A549 (cell line): ENCODE measurements around the gene SYS1. TPM values are rescaled to one million over a fixed set of nuclear protein-coding genes. Genes with fewer than 3 reads are reported as not detected.

Experiments
- ATAC-seq, 2 experiments: fragments of 200-7000 bp in 1 of 2; fragments of >200 bp in 1 of 2; cut with Nextera tagmentation in 1 of 2; cut with Tn5 transposase in 1 of 2; 3 replicates each; pipeline versions ENCODE4 v1.8.0 to v1.9.1; 2018 to 2020; ENCODE audit warnings: mild to moderate bottlenecking in 1 of 2, moderate library complexity in 1 of 2
- CTCF ChIA-PET: fragments of 300-600 bp; sonication (Branson Sonifier 250); formaldehyde crosslinking; extraction: SDS; loops from one replicate; lab custom pipeline; 2021; ENCODE audit warnings: antibody characterized with exemption, inconsistent platforms; lab: Yijun Ruan, JAX
- POLR2A ChIA-PET: fragments of 350-600 bp; formaldehyde crosslinking; extraction: SDS; loops from one replicate; lab custom pipeline; 2021; ENCODE audit warnings: antibody characterized with exemption, inconsistent platforms; lab: Yijun Ruan, JAX
- DNase-seq, 2 experiments: peaks; one replicate each; pipeline versions ENCODE4 v3.0.0 to v3.0.0-alpha.2; 2011 to 2016; ENCODE audit warnings: low read depth in 1 of 2, low spot score in 1 of 2
- FAIRE-seq: peaks from 2 replicates; lab custom pipeline; 2011; peaks lifted over from hg19 to GRCh38; lab: Jason Lieb, UNC
- H3K27ac ChIP-seq, 2 experiments: fragments of >200 bp; sonication (Bioruptor Twin); formaldehyde crosslinking; 3 replicates each; pipeline ENCODE4 v1.5.1; 2016 to 2017
- H3K4me1 ChIP-seq: fragments of >200 bp; sonication (Bioruptor Twin); formaldehyde crosslinking; 3 replicates; pipeline ENCODE4 v1.6.1; 2016
- H3K4me2 ChIP-seq: fragments of >200 bp; sonication (Bioruptor Twin); formaldehyde crosslinking; 3 replicates; pipeline ENCODE4 v1.6.1; 2016
- H3K4me3 ChIP-seq: fragments of >200 bp; sonication (Bioruptor Twin); formaldehyde crosslinking; 3 replicates; pipeline ENCODE4 v1.5.1; 2016
- H3K9me3 ChIP-seq: fragments of >200 bp; sonication (Bioruptor Twin); formaldehyde crosslinking; 3 replicates; pipeline ENCODE4 v1.6.1; 2016
- CEBPB ChIP-seq, 2 experiments: fragments of >200 bp in 1 of 2; sonication (Bioruptor Twin) in 1 of 2; formaldehyde crosslinking in 1 of 2; IDR thresholded peaks; 2 replicates each; pipeline ENCODE4 v1.6.1; 2012 to 2016
- EHMT2 ChIP-seq: fragments of 200-600 bp; sonication (generic); IDR thresholded peaks from 2 replicates; pipeline ENCODE4 v1.6.1; 2016; ENCODE audit warnings: antibody characterized with exemption, low read depth, mild to moderate bottlenecking, moderate library complexity
- EP300 ChIP-seq, 2 experiments: fragments of >200 bp; sonication (Bioruptor Twin); formaldehyde crosslinking; IDR thresholded peaks; 2 replicates in 1 of 2; 3 replicates in 1 of 2; pipeline ENCODE4 v1.6.1; 2016 to 2017
- ESRRA ChIP-seq: fragments of 150-350 bp; IDR thresholded peaks from 2 replicates; pipeline ENCODE4 v1.6.1; 2014; ENCODE audit warnings: mild to moderate bottlenecking, low read length, borderline replicate concordance
- FOSL2 ChIP-seq, 2 experiments: fragments of 450-650 bp in 1 of 2; fragments of >200 bp in 1 of 2; sonication (Bioruptor Twin) in 1 of 2; formaldehyde crosslinking; IDR thresholded peaks; 2 replicates each; pipeline versions ENCODE4 v1.5.0 to v1.6.1; 2016 to 2020; ENCODE audit warnings: mild to moderate bottlenecking in 1 of 2, moderate library complexity in 1 of 2
- HOXB5 ChIP-seq: fragments of 250-450 bp; sonication (Bioruptor Pico); IDR thresholded peaks from 2 replicates; pipeline ENCODE4 v1.5.0; 2020; ENCODE audit warnings: mild to moderate bottlenecking, moderate library complexity
- JUN ChIP-seq, 2 experiments: fragments of >200 bp; sonication (Bioruptor Twin); formaldehyde crosslinking; IDR thresholded peaks; 2 replicates in 1 of 2; 3 replicates in 1 of 2; pipeline ENCODE4 v1.6.1; 2016 to 2017
- JUNB ChIP-seq: fragments of >200 bp; sonication (Bioruptor Twin); formaldehyde crosslinking; IDR thresholded peaks from 2 replicates; pipeline ENCODE4 v1.6.1; 2016
- MAFK ChIP-seq: fragments of 450-650 bp; IDR thresholded peaks from 2 replicates; pipeline ENCODE4 v1.6.1; 2014; ENCODE audit not compliant: partially characterized antibody
- MAZ ChIP-seq: fragments of 150-350 bp; IDR thresholded peaks from 2 replicates; pipeline ENCODE4 v1.6.1; 2014; ENCODE audit warnings: antibody characterized with exemption, low read depth, low read length, borderline replicate concordance
- MYC ChIP-seq: IDR thresholded peaks from 2 replicates; pipeline ENCODE4 v1.6.1; 2012; ENCODE audit warnings: mild to moderate bottlenecking, inconsistent platforms, low read length, improper control_type of control experiment, borderline replicate concordance
- POLR2A ChIP-seq: IDR thresholded peaks from 2 replicates; pipeline ENCODE4 v1.6.1; 2012; ENCODE audit warnings: mild to moderate bottlenecking, low read length
- POLR2AphosphoS2 ChIP-seq: conservative IDR thresholded peaks from 2 replicates; pipeline ENCODE4 v1.6.1; 2012; ENCODE audit warnings: low read length, improper control_type of control experiment, inconsistent platforms
- RAD21 ChIP-seq, 2 experiments: fragments of >200 bp in 1 of 2; sonication (Bioruptor Twin) in 1 of 2; formaldehyde crosslinking in 1 of 2; IDR thresholded peaks in 1 of 2; conservative IDR thresholded peaks in 1 of 2; 2 replicates in 1 of 2; 3 replicates in 1 of 2; pipeline ENCODE4 v1.6.1; 2012 to 2018; ENCODE audit warnings: inconsistent platforms in 1 of 2
- RCOR1 ChIP-seq: fragments of 150-350 bp; IDR thresholded peaks from 2 replicates; pipeline ENCODE4 v1.6.1; 2014; ENCODE audit warnings: antibody characterized with exemption, low read length, low read depth
- ZFP36 ChIP-seq: fragments of 450-650 bp; IDR thresholded peaks from 2 replicates; pipeline ENCODE4 v1.6.1; 2014; ENCODE audit warnings: borderline replicate concordance; ENCODE audit not compliant: partially characterized antibody
- ZSCAN20 ChIP-seq: fragments of 250-450 bp; sonication (Bioruptor Pico); IDR thresholded peaks from 2 replicates; pipeline ENCODE4 v1.8.0; 2022; ENCODE audit warnings: mild to moderate bottlenecking, moderate library complexity
- WGBS: methylation state at CpG from one replicate; pipeline ENCODE4 v1.1.6; 2017; ENCODE audit errors: missing lambda C conversion rate; 5-methylcytosine and 5-hydroxymethylcytosine counted together
- polyA plus RNA-seq, 4 experiments: library from polyadenylated mRNA; depleted of rRNA in 3 of 4; stranded (reverse); fragments of >200 nt; fragmentation: RNase III in 1 of 4; extraction: RNeasy Plus Mini Kit Qiagen cat#74134 plus additional on column Dnase treatment in 1 of 4; gene quantifications; 2 replicates in 3 of 4; 3 replicates in 1 of 4; pipeline ENCODE4 v1.2.3, GENCODE V29; 2011 to 2017
- TF ChIP-seq, protein P1 (sequence below): fragments of >200 bp; sonication (Bioruptor Twin); formaldehyde crosslinking; IDR thresholded peaks from 3 replicates; pipeline ENCODE4 v1.6.1; 2016
- TF ChIP-seq, protein P2 (sequence below): fragments of 250-450 bp; sonication (Bioruptor Pico); IDR thresholded peaks from 2 replicates; pipeline ENCODE4 v1.5.0; 2020; ENCODE audit warnings: low read depth, mild to moderate bottlenecking, moderate library complexity
- TF ChIP-seq, protein P3 (sequence below): fragments of 200-600 bp; sonication (generic); IDR thresholded peaks from 2 replicates; pipeline ENCODE4 v1.6.1; 2016; ENCODE audit warnings: antibody characterized with exemption, mild to moderate bottlenecking, moderate library complexity
- TF ChIP-seq, protein P4 (sequence below): fragments of 450-650 bp; IDR thresholded peaks from 2 replicates; pipeline ENCODE4 v1.6.1; 2014; ENCODE audit warnings: antibody characterized with exemption
- TF ChIP-seq, protein P5 (sequence below): fragments of 150-350 bp; IDR thresholded peaks from 2 replicates; pipeline ENCODE4 v1.6.1; 2014; ENCODE audit warnings: low read depth, mild to moderate bottlenecking, low read length
- TF ChIP-seq, protein P6 (sequence below): IDR thresholded peaks from 2 replicates; pipeline ENCODE4 v1.6.1; 2012

SYS1 gene
- polyA plus RNA-seq, 2 of the 4 experiments (the other 2 are of a cell fraction): 20.2 to 27.6 TPM

DNA sequence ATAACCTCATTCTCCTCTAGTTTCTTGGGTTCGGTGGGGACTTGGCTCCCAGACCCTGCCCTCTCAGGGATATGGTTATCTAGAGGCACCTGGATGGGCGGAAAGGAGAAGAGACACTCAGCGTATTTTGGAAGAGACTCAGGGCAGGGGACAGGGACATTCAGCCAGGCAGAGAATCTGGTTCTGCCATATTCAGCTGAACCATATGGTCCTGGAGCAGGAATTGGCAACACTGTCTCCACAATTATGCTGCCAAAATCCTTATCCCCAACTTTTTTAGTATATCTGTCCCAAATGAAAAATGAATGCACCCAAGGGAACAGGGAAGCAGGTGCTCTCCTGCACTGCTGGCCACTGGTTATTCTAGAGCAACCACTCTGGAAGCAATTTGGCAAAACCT lies 32.5 kb upstream of the SYS1 start:
- Histone ChIP-seq H3K27ac (no peak overlapping the region), H3K4me3 (no peak overlapping the region), H3K4me1 (peaks cover 8% of the 10 kb centered on the region), H3K4me2 (no peak overlapping the region), H3K9me3 (no peaks in the 10 kb centered on the region)
- DNase-seq (no peak), ATAC-seq (no peak), FAIRE-seq (no peak)
- POLR2A ChIA-PET: no interaction called here
- CTCF ChIA-PET: interaction anchor here (1.5 to 7.9 kb wide), 3 partner anchors 10 to 440 kb away, joined by 5 to 82 read pairs (median 5); no protein-coding TSS in a partner anchor
- TF ChIP-seq MYC: no peak
- no peak for TF ChIP-seq POLR2AphosphoS2
- TF ChIP-seq, protein P1, sequence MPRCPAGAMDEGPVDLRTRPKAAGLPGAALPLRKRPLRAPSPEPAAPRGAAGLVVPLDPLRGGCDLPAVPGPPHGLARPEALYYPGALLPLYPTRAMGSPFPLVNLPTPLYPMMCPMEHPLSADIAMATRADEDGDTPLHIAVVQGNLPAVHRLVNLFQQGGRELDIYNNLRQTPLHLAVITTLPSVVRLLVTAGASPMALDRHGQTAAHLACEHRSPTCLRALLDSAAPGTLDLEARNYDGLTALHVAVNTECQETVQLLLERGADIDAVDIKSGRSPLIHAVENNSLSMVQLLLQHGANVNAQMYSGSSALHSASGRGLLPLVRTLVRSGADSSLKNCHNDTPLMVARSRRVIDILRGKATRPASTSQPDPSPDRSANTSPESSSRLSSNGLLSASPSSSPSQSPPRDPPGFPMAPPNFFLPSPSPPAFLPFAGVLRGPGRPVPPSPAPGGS: no peak
- no peak for TF ChIP-seq POLR2A
- TF ChIP-seq RAD21 (conservative IDR thresholded peaks at IDR 0.05 in 1 of 2, IDR thresholded peaks at IDR 0.05 in 1 of 2): no peak
- no peak for TF ChIP-seq JUNB
- TF ChIP-seq ZSCAN20 (CRISPR knock-in tag): no peak
- WGBS: 100% methylated on average over 3 of the region's 3 CpGs

DNA sequence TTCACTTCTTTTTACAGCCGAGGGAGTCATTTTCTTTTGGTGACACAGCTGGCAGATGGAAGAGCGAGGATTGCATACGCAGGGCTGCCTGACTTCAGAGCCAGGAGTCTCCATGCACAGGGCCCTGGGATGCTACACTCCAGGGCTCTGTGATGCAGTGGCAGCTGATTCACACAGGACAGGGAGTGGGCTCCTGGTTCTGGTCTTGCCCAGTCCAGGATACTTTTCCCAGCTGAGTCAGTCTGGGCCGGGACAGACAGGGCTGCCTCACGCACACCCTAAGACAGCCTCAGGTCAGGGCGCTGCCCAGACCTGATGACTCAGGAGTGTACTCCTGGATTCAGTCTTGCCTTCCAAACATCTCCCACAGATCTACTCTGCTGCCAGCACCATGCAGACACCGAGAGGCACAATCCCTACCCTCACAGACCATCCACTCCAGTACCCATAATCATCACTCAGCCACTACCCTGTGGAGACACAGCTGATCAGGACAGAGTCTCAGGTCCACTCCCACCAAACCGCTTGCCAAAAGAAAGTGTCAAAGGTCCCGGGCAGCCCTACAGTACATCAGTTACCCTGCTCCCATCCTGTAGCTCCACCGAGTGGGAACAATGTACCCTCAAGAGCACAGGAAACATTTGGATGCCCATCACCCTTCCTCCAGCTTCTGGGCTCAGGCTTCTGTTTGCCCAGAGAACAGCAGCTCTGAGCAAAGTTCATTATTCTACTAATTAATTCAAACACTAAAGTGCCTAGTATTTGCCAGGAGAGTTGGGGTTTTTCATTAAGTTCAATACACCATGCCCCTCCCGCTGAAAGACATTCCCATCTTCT lies 26.2 kb upstream of the SYS1 start:
- Histone ChIP-seq H3K4me3 (peak overlapping the region; percentile 0; the same call in 1 of the 3 replicates), H3K4me1 (peaks cover 67% of the 10 kb centered on the region), H3K27ac (peak overlapping the region; percentile 84 to 96), H3K9me3 (no peaks in the 10 kb centered on the region), H3K4me2 (peak overlapping the region; percentile 80)
- no peak for FAIRE-seq
- 12% methylated on average over 11 of the region's 11 CpGs for WGBS
- ChIA-PET POLR2A (interaction anchor here (1.0 to 4.2 kb wide), 5 partner anchors 10 to 427 kb away, joined by 3 to 46 read pairs (median 5); partner anchors contain the start of genes PABPC1L, SDC4 and SYS1), CTCF (interaction anchor here (1.0 to 9.3 kb wide), 18 partner anchors 8 to 687 kb away, joined by 3 to 82 read pairs (median 6); partner anchors contain the start of genes SDC4 and SYS1)
- peak; percentile 91 to 92 for ATAC-seq
- DNase-seq: peak; percentile 73 to 85
- TF ChIP-seq EP300 (IDR thresholded peaks at IDR 0.05) (peak in 1 of 2 experiments; percentile 31; a peak in 1 of 5 replicates), MAFK (peak; percentile 79), ZFP36 (no peak), ESRRA (0 out of 2 replicates have a peak, but pooled peaks have one; percentile 11), JUNB (peak; percentile 43; the same call in 1 of the 2 replicates), MAZ (no peak), RAD21 (conservative IDR thresholded peaks at IDR 0.05 in 1 of 2, IDR thresholded peaks at IDR 0.05 in 1 of 2) (peak in 1 of 2 experiments; percentile 27; a peak in 2 of 5 replicates), RCOR1 (no peak), EHMT2 (no peak), CEBPB (IDR thresholded peaks at IDR 0.05) (no peak), JUN (IDR thresholded peaks at IDR 0.05) (peak in 1 of 2 experiments; percentile 31; a peak in 1 of 5 replicates), FOSL2 (IDR thresholded peaks at IDR 0.05) (peak; percentile 62), FOSL2 (CRISPR knock-in tag; IDR thresholded peaks at IDR 0.05) (peak; percentile 83), HOXB5 (CRISPR knock-in tag) (no peak), MYC (no peak)
- TF ChIP-seq, protein P2, sequence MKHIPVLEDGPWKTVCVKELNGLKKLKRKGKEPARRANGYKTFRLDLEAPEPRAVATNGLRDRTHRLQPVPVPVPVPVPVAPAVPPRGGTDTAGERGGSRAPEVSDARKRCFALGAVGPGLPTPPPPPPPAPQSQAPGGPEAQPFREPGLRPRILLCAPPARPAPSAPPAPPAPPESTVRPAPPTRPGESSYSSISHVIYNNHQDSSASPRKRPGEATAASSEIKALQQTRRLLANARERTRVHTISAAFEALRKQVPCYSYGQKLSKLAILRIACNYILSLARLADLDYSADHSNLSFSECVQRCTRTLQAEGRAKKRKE (CRISPR knock-in tag): no peak
- TF ChIP-seq, protein P3, sequence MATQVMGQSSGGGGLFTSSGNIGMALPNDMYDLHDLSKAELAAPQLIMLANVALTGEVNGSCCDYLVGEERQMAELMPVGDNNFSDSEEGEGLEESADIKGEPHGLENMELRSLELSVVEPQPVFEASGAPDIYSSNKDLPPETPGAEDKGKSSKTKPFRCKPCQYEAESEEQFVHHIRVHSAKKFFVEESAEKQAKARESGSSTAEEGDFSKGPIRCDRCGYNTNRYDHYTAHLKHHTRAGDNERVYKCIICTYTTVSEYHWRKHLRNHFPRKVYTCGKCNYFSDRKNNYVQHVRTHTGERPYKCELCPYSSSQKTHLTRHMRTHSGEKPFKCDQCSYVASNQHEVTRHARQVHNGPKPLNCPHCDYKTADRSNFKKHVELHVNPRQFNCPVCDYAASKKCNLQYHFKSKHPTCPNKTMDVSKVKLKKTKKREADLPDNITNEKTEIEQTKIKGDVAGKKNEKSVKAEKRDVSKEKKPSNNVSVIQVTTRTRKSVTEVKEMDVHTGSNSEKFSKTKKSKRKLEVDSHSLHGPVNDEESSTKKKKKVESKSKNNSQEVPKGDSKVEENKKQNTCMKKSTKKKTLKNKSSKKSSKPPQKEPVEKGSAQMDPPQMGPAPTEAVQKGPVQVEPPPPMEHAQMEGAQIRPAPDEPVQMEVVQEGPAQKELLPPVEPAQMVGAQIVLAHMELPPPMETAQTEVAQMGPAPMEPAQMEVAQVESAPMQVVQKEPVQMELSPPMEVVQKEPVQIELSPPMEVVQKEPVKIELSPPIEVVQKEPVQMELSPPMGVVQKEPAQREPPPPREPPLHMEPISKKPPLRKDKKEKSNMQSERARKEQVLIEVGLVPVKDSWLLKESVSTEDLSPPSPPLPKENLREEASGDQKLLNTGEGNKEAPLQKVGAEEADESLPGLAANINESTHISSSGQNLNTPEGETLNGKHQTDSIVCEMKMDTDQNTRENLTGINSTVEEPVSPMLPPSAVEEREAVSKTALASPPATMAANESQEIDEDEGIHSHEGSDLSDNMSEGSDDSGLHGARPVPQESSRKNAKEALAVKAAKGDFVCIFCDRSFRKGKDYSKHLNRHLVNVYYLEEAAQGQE: no peak
- TF ChIP-seq, protein P4, sequence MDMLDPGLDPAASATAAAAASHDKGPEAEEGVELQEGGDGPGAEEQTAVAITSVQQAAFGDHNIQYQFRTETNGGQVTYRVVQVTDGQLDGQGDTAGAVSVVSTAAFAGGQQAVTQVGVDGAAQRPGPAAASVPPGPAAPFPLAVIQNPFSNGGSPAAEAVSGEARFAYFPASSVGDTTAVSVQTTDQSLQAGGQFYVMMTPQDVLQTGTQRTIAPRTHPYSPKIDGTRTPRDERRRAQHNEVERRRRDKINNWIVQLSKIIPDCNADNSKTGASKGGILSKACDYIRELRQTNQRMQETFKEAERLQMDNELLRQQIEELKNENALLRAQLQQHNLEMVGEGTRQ: no peak
- TF ChIP-seq, protein P5, sequence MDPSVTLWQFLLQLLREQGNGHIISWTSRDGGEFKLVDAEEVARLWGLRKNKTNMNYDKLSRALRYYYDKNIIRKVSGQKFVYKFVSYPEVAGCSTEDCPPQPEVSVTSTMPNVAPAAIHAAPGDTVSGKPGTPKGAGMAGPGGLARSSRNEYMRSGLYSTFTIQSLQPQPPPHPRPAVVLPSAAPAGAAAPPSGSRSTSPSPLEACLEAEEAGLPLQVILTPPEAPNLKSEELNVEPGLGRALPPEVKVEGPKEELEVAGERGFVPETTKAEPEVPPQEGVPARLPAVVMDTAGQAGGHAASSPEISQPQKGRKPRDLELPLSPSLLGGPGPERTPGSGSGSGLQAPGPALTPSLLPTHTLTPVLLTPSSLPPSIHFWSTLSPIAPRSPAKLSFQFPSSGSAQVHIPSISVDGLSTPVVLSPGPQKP: no peak
- TF ChIP-seq, protein P6, sequence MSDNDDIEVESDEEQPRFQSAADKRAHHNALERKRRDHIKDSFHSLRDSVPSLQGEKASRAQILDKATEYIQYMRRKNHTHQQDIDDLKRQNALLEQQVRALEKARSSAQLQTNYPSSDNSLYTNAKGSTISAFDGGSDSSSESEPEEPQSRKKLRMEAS: peak; percentile 60
- TF ChIP-seq, protein P1: no peak
